ENCODE measurements around the gene ARRDC3.

The ARRDC3 gene, protein sequence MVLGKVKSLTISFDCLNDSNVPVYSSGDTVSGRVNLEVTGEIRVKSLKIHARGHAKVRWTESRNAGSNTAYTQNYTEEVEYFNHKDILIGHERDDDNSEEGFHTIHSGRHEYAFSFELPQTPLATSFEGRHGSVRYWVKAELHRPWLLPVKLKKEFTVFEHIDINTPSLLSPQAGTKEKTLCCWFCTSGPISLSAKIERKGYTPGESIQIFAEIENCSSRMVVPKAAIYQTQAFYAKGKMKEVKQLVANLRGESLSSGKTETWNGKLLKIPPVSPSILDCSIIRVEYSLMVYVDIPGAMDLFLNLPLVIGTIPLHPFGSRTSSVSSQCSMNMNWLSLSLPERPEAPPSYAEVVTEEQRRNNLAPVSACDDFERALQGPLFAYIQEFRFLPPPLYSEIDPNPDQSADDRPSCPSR

DNA sequence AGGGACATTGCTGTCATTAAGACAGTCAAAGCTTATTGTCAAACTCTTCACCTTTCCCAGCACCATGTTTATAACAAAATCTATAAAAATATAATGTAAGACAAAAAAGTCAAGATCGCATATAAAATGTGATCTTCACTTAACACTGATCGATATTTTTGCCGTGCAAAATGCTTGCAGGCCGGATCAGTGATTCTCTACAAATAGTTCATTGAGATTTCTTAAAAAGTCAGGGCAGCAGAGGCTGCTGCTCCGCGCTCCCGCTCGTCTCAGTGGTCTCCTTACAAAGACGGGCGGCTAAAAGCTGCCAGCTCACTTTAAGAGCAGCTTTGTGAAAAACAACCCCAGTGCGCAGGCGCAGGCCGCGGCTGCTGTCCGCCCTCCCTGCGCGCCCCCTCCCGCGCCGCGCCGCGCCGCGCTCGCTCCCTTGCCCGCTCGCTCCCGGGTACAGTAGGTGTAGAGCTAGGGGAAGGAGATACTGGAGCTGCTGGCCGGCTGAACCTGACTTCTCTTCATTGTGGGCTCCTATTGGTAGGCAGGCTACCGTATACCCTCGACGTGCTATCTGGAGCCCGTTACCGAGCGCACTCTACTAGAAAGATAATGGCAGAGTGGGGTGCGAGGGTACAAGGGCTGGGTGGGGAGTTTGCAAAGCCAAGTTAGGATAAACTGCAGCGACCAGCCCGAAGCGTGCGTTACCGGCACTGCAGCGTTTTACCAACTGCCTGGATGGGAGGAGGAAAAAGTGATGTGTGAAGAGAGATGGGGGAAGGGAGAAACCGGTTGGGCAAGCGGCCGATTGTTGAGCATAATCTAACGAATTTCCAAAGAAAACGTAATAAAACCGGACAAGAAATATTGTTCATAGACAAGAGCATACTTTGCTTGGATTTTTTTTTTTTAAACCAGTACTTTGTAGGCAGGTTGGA lies at the start of gene ARRDC3:
TSS of gene ARRDC3 (minus strand) at position 291 of the 929 bp plus-strand sequence. CDS start at position 66, 225 bp downstream.
- peak; percentile 85 for DNase-seq (ENCODE audit: low spot score)
- in situ Hi-C loops (cut with MboI; ENCODE audit: low sequenced_read_pairs, unreplicated experiment), result loop anchor here (10.0 to 25.0 kb wide), 2 partner anchors 158 to 521 kb away; no protein-coding TSS in a partner anchor
- TF ChIP-seq, protein P1, sequence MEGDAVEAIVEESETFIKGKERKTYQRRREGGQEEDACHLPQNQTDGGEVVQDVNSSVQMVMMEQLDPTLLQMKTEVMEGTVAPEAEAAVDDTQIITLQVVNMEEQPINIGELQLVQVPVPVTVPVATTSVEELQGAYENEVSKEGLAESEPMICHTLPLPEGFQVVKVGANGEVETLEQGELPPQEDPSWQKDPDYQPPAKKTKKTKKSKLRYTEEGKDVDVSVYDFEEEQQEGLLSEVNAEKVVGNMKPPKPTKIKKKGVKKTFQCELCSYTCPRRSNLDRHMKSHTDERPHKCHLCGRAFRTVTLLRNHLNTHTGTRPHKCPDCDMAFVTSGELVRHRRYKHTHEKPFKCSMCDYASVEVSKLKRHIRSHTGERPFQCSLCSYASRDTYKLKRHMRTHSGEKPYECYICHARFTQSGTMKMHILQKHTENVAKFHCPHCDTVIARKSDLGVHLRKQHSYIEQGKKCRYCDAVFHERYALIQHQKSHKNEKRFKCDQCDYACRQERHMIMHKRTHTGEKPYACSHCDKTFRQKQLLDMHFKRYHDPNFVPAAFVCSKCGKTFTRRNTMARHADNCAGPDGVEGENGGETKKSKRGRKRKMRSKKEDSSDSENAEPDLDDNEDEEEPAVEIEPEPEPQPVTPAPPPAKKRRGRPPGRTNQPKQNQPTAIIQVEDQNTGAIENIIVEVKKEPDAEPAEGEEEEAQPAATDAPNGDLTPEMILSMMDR (IDR thresholded peaks at IDR 0.05; ENCODE audit: borderline replicate concordance, control extremely low read depth, extremely low read depth, insufficient read depth, missing control alignments), result no peak

DNA sequence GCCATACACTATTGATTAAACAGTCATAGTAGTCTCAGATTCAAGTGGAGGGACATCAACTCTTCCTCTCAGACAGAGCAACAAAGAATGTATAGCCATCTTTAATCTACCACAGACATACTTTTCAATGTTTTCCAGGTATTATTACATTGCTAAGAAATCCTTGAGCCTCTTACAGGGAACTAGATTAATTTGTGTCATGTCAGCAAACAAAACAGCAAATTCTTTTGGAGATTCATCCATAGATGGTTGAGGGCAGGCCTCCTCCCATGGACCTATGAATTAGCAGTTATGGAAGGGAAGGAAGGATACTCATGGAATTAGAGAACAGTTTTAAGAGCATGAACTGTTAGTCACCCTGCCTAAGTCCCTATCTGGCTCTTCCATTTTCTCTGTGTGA lies 47.8 kb upstream of the ARRDC3 start:
- TF ChIP-seq, protein P1 (IDR thresholded peaks at IDR 0.05; ENCODE audit: borderline replicate concordance, control extremely low read depth, extremely low read depth, insufficient read depth, missing control alignments), result no peak
- DNase-seq (ENCODE audit: low spot score), result no peak
- in situ Hi-C loops (cut with MboI; ENCODE audit: low sequenced_read_pairs, unreplicated experiment), result no loop called here

DNA sequence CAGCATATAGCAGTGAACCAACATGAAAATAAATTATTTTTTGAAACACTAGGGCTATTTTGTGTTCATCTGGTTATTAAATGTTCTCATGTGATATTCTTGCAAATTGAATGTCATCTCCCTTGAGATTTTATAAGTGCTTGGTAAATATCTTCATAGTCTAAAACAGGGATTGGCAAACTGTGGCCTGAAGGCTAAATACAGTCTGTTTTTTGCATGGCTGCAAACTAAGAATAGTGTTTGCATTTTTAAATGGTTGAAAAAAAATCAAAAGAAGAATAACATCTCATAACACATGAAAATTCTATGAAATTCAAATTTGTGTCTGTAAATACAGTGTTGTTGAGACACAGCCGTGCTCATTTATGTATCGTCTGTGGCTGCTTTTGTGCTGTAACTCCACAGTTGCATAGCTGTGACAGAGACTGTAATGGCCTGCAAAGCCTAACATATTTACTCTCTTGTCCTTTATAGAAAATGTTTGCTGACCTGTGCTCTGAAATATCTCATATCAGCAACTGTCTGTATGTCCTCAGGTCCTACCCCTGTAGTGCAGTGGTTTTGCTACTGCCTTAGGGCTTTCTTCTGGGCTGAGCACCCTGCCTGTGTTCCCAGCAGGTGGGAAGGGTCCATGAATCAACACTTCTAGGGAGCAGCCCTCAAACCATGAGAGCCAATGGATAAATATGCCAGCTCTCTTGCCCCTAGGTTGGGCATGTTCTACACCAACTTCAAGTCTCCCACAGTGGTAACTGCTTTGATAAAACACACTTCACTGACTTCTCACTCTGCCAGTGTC lies 41.7 kb upstream of the ARRDC3 start:
- no peak for DNase-seq (ENCODE audit: low spot score)
- in situ Hi-C loops (cut with MboI; ENCODE audit: low sequenced_read_pairs, unreplicated experiment), result no loop called here
- TF ChIP-seq, protein P1 (IDR thresholded peaks at IDR 0.05; ENCODE audit: borderline replicate concordance, control extremely low read depth, extremely low read depth, insufficient read depth, missing control alignments), result no peak

DNA sequence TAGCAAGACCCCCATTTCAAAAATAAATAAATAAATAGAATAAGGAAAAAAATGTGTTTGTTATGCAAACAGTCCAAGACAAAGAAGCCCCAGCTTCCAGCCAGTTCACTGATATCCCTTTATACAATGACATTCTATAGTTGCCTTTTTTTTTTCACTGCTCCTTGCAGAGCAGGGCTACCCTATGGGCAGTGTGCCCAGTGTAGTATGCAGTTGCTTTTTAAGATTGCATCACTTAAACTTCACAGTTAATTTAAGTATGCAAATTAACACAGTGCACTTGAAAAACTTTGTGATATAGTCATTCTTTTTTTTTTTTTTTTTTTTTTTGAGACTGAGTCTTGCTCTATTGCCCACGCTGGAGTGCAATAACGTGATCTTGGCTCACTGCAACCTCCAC lies 40.8 kb upstream of the ARRDC3 start:
- TF ChIP-seq, protein P1 (IDR thresholded peaks at IDR 0.05; ENCODE audit: borderline replicate concordance, control extremely low read depth, extremely low read depth, insufficient read depth, missing control alignments), result no peak
- in situ Hi-C loops (cut with MboI; ENCODE audit: low sequenced_read_pairs, unreplicated experiment), result no loop called here
- no peak for DNase-seq (ENCODE audit: low spot score)

DNA sequence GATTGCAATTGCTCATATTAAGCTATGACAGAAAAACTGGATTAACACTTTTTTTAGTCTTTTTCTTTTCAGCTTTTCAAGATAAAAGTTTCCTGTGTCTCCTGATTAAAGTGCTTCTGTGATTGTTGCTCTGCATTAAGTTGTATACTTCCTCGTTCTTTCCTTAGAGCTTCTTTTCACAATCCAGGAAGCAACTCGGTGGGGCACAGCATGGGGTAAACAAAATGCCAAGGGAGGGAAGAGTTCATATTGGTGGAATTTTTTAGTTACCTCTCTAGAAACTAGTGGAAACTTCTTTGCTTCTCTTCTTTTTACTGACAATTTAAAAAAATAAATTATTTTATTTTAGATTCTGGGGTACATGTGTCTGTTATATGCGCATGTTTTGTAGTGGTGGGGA lies 37.8 kb upstream of the ARRDC3 start:
- no peak for DNase-seq (ENCODE audit: low spot score)
- in situ Hi-C loops (cut with MboI; ENCODE audit: low sequenced_read_pairs, unreplicated experiment), result no loop called here
- TF ChIP-seq, protein P1 (IDR thresholded peaks at IDR 0.05; ENCODE audit: borderline replicate concordance, control extremely low read depth, extremely low read depth, insufficient read depth, missing control alignments), result no peak
